NOMO-1 treated with DMSO at 0.1 percent for 48 hours (cell line): ENCODE results near the gene NID1.
A peak's percentile ranks its signal among the peaks of the same experiment; 100 is the strongest.

Experiments
- DNase-seq: peaks from one replicate; lab custom pipeline; 2025; ENCODE audit not compliant: unreplicated experiment; lab: John Stamatoyannopoulos, UW

Gene NID1

DNA sequence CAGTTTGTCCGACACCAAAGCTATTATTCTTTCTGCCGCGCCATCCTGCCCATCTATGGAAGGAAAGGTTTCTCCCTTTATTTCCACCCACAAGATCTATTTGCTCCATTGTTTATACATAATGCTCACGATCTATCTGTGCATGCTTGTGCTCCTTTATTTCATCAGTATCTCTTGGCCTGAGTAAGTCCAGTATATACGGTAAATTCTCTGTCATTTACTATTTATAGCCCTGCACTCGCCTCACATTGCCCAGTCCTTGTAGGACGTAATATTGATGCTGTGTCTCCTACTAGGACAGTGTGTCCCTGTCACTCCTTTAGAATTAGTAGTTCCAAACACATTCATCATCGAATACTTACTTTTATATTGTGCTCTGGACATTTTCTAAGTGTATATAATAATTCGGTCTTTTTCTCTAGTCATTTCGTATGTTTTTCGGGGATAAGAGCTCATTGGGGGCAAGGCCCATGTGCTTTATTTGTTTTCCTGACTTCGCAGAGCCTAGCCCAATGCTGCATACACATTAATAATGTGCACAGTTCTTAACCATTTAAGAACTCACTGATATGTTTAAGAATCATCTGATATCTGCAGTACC lies 3.1 kb upstream of the NID1 start:
- no peak for DNase-seq

DNA sequence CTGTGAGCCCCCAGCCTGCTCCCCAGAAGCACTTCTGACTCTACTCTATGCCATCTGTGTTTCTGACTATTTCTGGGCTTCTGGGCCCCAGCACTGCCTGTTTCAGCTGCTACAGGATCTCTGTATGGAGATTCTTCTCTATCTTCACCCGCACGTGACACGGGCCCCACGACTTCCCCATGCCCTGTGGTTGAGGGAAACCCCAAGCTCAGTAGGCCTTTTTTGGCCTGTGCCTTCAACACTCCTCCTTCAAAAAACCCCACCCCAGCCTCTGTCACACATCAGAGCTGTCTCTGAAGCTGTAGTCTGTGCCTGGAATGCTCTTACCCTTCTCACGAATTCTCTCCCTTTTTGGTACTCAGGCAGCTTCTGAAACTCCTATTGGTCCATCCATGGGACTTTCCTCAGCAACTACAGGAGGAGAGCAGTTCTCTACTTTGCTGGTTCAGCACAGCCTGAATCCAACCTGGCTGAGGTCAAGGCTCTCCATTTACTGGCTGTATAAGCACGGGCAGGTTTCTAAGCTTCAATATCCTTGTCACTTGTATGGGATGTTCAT lies 2.0 kb upstream of the NID1 start:
- peak; percentile 75 for DNase-seq

GRCh38 chr1:236066054-236066453 lies 1.2 kb upstream of the NID1 start:
- no peak for DNase-seq

- no peak for DNase-seq
Measured at GRCh38 chr1:236065509-236066005, 667 bp upstream of the NID1 start.

GRCh38 chr1:236063919-236064673 lies 794 bp downstream of the NID1 start:
- DNase-seq: peak; percentile 8

GRCh38 chr1:236063551-236063918 lies 1.4 kb downstream of the NID1 start:
- no peak for DNase-seq

GRCh38 chr1:236060286-236060685 lies 4.6 kb downstream of the NID1 start:
- no peak for DNase-seq

GRCh38 chr1:236059011-236059410 lies 5.9 kb downstream of the NID1 start:
- no peak for DNase-seq

DNA sequence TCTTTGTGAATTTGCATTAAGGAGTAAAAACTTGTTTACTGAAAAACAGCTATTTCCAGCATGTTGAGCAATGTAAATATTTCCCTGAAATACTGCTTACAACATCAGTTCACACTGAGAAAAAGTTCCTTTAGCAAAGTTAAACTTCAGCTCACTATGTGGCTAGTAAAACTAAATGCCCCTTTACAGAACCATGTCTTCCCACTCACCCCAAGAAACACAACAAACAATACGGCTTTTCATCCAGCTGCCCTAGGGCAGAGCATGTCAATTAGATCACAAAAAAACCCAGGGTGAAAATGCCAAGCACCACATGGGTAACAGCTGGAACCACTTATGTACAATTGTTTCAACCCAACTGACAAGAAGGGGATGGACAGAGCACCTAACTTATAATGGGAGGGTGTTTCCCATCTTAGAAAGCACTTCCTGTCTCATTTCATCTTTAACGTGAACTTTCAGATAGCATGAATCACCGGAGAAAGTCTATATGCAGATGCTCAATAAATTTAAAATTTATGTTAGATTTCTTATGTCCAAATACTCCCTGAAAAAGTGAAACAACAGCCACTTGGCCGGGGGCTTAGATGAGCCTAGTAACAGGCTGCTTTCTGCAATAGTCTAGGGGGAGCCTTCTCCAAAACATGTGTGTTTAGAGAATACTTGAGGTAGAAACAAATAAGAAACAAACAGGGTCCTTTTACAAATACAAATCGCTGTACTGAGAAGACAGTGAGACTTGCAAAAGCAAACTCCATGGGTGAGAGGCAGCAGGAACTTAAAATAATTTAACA lies 6.6 kb downstream of the NID1 start:
- DNase-seq: peak; percentile 42

GRCh38 chr1:236057546-236057945 lies 7.3 kb downstream of the NID1 start:
- no peak for DNase-seq

GRCh38 chr1:236052232-236052993 lies 12.5 kb downstream of the NID1 start:
- peak; percentile 14 for DNase-seq

- DNase-seq: no peak
Measured at GRCh38 chr1:236051242-236051791, 13.6 kb downstream of the NID1 start.

DNA sequence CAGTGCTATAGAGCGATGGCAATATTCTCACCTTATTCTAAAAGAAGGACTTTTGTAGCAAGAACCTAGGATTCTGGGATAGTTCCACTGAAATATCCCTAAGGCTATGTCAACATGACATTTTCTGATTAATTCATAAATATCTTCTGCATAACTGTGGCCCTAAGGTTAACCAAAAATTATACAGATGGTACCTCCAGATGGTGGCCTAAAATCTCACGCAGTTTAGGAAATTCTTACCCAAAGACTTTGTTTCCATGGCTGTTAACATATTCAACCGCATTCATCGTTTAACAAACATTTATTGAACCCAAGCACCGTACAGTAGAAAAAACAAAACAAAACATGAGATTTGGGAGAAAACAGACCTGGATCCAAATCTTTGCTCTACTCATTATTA lies 19.1 kb downstream of the NID1 start:
- DNase-seq: no peak

- DNase-seq: no peak
Measured at GRCh38 chr1:236044341-236044740, 20.5 kb downstream of the NID1 start.

DNA sequence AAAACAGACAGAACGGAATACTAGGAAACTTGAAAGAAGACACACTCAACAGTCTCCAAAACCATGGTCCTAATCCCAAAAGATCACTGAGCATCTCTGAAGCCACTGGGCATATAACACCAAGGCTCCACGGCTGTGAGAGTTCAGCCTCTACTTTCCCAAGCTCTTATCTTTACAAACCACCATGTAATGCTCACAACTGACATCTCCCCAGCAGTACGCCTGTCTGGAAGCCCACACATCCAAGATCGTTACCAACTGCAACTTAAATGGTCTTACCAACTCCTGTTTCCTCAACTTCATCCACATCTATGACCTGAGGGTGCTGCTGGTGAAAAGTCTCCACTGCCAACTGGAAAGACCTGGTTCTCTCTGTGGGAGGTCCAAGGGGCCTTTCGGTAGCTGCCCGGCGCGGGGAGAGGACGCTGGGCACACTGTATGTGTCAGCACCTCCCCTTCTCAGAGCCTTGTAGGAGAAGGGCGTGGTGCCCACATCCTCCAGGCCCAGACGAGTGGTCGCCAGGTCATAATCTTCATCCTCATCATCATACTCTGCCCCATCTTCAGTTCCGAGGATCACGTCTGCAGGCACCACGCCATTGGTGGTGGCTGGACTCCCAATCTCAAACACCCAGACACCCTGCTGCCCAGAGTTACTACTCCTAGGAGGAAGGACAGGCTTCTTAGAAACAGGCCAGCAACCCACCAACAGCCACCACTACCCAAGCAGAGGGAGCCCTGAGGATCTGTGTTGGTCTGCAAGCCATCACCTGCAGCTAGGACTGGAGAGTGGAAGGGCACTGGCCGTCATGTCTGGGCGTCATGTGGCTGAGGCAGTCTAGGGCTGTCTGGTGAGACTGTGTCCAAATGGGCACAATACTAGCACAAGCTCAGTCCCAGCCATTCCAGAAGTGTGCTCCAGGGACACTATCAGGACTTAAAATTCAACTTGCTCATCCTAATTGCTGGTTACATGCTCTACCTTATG lies 23.0 kb downstream of the NID1 start:
- DNase-seq: no peak

- DNase-seq: no peak
Measured at GRCh38 chr1:236039740-236040685, 24.9 kb downstream of the NID1 start.

DNA sequence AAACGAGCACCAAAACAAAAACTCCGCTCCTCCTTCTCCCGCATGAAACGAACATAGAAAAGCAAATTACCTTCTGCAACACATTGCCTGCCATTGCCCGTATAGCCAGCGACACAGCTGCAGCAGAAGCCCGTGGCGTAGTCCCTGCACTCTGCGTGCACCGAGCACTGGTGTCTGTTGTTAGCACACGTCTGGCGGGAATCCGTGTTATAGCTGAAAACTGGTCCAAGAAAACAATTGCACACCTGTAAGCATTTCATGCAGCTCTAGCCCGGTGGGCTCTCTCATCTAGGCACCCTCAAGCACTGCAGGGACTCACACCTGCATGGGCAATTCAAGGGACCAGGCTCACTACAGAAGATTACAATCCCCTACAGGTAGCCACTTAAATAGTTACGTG lies 26.9 kb downstream of the NID1 start:
- no peak for DNase-seq

DNA sequence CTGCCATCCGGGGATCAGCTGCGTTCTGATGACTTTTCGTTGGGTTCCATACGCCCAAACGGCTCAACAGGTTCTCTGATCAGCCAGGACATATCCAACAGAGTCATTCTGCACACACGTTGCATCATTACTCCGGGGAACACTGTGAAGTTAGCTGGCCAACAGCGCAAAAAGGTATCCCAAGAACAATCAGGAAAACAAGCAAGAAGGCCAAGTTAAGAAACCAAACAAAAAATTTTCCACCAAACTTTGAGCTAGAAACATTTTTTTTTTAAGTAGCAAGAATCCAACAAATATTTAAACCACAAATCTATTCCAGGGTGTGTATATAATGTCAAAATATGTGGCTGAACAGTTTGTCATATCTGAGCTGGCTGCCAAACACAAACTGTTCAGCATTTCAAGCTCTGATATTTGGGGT lies 29.2 kb downstream of the NID1 start:
- no peak for DNase-seq
